WTC11 (cell line): ENCODE results near the gene TRDMT1. TPM values are rescaled to one million over a fixed set of nuclear protein-coding genes. Genes with fewer than 3 reads are reported as not detected.

Source experiments
- ATAC-seq: fragments of 200-7000 bp; cut with Tn5 transposase; 2 replicates; pipeline ENCODE4 v1.10.0; 2021; ENCODE audit warnings: mild to moderate bottlenecking, moderate library complexity
- CTCF ChIA-PET: fragments of 300-600 bp; sonication (Branson Sonifier 250); formaldehyde crosslinking; loops from one replicate; lab custom pipeline; 2021; ENCODE audit warnings: antibody characterized with exemption; lab: Charles Lee
- POLR2A ChIA-PET: fragments of 350-600 bp; sonication (Branson Sonifier 250); formaldehyde crosslinking; loops from one replicate; lab custom pipeline; 2021; ENCODE audit warnings: antibody characterized with exemption; lab: Charles Lee
- DNase-seq: peaks from one replicate; pipeline ENCODE4 v3.0.0; 2021; ENCODE audit warnings: low spot score
- H3K27ac Mint-ChIP-seq: 2 replicates; pipeline ENCODE4 v1.8.0; 2021; ENCODE audit warnings: mixed read lengths
- H3K27me3 Mint-ChIP-seq: 2 replicates; pipeline ENCODE4 v1.8.0; 2021; ENCODE audit warnings: low read depth, mild to moderate bottlenecking, moderate library complexity, mixed read lengths
- H3K36me3 Mint-ChIP-seq: 2 replicates; pipeline ENCODE4 v1.8.0; 2021; ENCODE audit warnings: mixed read lengths
- H3K4me1 Mint-ChIP-seq: 2 replicates; pipeline ENCODE4 v1.8.0; 2022; ENCODE audit warnings: mixed read lengths
- H3K4me3 Mint-ChIP-seq: 2 replicates; pipeline ENCODE4 v1.8.0; 2021; ENCODE audit warnings: mild to moderate bottlenecking, moderate library complexity, mixed read lengths
- H3K9me3 Mint-ChIP-seq: 2 replicates; pipeline ENCODE4 v1.8.0; 2021; ENCODE audit warnings: mixed read lengths
- CREB1 ChIP-seq: sonication (generic); formaldehyde crosslinking; IDR thresholded peaks from 2 replicates; pipeline ENCODE4 v1.8.0; 2023; ENCODE audit warnings: mild to moderate bottlenecking, missing genetic modification reagents
- CREM ChIP-seq: sonication (generic); formaldehyde crosslinking; IDR thresholded peaks from 2 replicates; pipeline ENCODE4 v1.8.1; 2022; ENCODE audit warnings: mild to moderate bottlenecking, missing genetic modification reagents, moderate library complexity
- EMX1 ChIP-seq: fragments of 250-450 bp; sonication (Bioruptor Pico); IDR thresholded peaks from 2 replicates; pipeline ENCODE4 v1.8.0; 2021; ENCODE audit warnings: mild to moderate bottlenecking
- IRF2 ChIP-seq: sonication (generic); formaldehyde crosslinking; IDR thresholded peaks from 2 replicates; pipeline ENCODE4 v1.8.0; 2022; ENCODE audit warnings: low read depth, missing genetic modification reagents, borderline replicate concordance
- JUN ChIP-seq: sonication (generic); formaldehyde crosslinking; IDR thresholded peaks from 2 replicates; pipeline ENCODE4 v1.8.0; 2023; ENCODE audit warnings: mild to moderate bottlenecking, missing genetic modification reagents
- NFYB ChIP-seq: sonication (generic); formaldehyde crosslinking; conservative IDR thresholded peaks from 2 replicates; pipeline ENCODE4 v1.8.0; 2022; ENCODE audit warnings: low read depth, missing genetic modification reagents
- NR2C2 ChIP-seq: sonication (generic); formaldehyde crosslinking; IDR thresholded peaks from 2 replicates; pipeline ENCODE4 v1.8.0; 2022; ENCODE audit warnings: mild to moderate bottlenecking, missing genetic modification reagents
- RORB ChIP-seq: fragments of 250-450 bp; sonication (Bioruptor Pico); IDR thresholded peaks from 2 replicates; pipeline ENCODE4 v1.9.0; 2021; ENCODE audit warnings: mild to moderate bottlenecking
- SMAD3 ChIP-seq: sonication (generic); formaldehyde crosslinking; IDR thresholded peaks from 2 replicates; pipeline ENCODE4 v1.8.0; 2022; ENCODE audit warnings: missing genetic modification reagents, mild to moderate bottlenecking, borderline replicate concordance
- SOX15 ChIP-seq: fragments of 250-450 bp; sonication (Bioruptor Pico); IDR thresholded peaks from 2 replicates; pipeline ENCODE4 v1.9.0; 2021; ENCODE audit warnings: mild to moderate bottlenecking
- ZNF138 ChIP-seq: sonication (generic); formaldehyde crosslinking; conservative IDR thresholded peaks from 2 replicates; pipeline ENCODE4 v1.8.1; 2022; ENCODE audit warnings: mild to moderate bottlenecking, moderate library complexity, missing genetic modification reagents
- ZNF396 ChIP-seq: fragments of 250-450 bp; sonication (Bioruptor Pico); IDR thresholded peaks from 2 replicates; pipeline ENCODE4 v1.8.0; 2021; ENCODE audit warnings: mild to moderate bottlenecking, moderate library complexity, borderline replicate concordance
- ZNF671 ChIP-seq: fragments of 250-450 bp; sonication (Bioruptor Pico); IDR thresholded peaks from 2 replicates; pipeline ENCODE4 v1.8.0; 2021; ENCODE audit warnings: mild to moderate bottlenecking
- total RNA-seq: library from RNA; stranded (reverse); gene quantifications from 3 replicates; pipeline ENCODE4 v1.2.3, GENCODE V29; 2021
- TF ChIP-seq, protein P1 (sequence below): fragments of 200-600 bp; IDR thresholded peaks from 2 replicates; pipeline ENCODE4 v1.8.0; 2022; ENCODE audit warnings: antibody characterized with exemption
- TF ChIP-seq, protein P2 (sequence below): sonication (generic); formaldehyde crosslinking; IDR thresholded peaks from 2 replicates; pipeline ENCODE4 v1.8.0; 2022; ENCODE audit warnings: mild to moderate bottlenecking, missing genetic modification reagents
- TF ChIP-seq, protein P3 (sequence below): sonication (generic); formaldehyde crosslinking; conservative IDR thresholded peaks from 2 replicates; pipeline ENCODE4 v1.8.1; 2023; ENCODE audit warnings: mild to moderate bottlenecking, low read depth, missing genetic modification reagents, moderate library complexity
- TF ChIP-seq, protein P4 (sequence below): sonication (generic); formaldehyde crosslinking; IDR thresholded peaks from 2 replicates; pipeline ENCODE4 v1.8.1; 2023; ENCODE audit warnings: mild to moderate bottlenecking, missing genetic modification reagents, moderate library complexity
- TF ChIP-seq, protein P5 (sequence below): fragments of 250-450 bp; sonication (Bioruptor Pico); IDR thresholded peaks from 2 replicates; pipeline ENCODE4 v1.9.0; 2021; ENCODE audit warnings: moderate library complexity, mild to moderate bottlenecking, inconsistent platforms, borderline replicate concordance
- TF ChIP-seq, protein P6 (sequence below): fragments of 250-450 bp; sonication (Bioruptor Pico); IDR thresholded peaks from 2 replicates; pipeline ENCODE4 v1.9.0; 2021; ENCODE audit warnings: mild to moderate bottlenecking
- TF ChIP-seq, protein P7 (sequence below): sonication (generic); formaldehyde crosslinking; IDR thresholded peaks from 2 replicates; pipeline ENCODE4 v1.8.0; 2022; ENCODE audit warnings: mild to moderate bottlenecking, missing genetic modification reagents
- TF ChIP-seq, protein P8 (sequence below): sonication (generic); formaldehyde crosslinking; IDR thresholded peaks from 2 replicates; pipeline ENCODE4 v1.8.1; 2022; ENCODE audit warnings: mild to moderate bottlenecking, missing genetic modification reagents, moderate library complexity, borderline replicate concordance

TRDMT1 gene
- total RNA-seq, 1 experiment from 2014 or later: 11.7 TPM

DNA sequence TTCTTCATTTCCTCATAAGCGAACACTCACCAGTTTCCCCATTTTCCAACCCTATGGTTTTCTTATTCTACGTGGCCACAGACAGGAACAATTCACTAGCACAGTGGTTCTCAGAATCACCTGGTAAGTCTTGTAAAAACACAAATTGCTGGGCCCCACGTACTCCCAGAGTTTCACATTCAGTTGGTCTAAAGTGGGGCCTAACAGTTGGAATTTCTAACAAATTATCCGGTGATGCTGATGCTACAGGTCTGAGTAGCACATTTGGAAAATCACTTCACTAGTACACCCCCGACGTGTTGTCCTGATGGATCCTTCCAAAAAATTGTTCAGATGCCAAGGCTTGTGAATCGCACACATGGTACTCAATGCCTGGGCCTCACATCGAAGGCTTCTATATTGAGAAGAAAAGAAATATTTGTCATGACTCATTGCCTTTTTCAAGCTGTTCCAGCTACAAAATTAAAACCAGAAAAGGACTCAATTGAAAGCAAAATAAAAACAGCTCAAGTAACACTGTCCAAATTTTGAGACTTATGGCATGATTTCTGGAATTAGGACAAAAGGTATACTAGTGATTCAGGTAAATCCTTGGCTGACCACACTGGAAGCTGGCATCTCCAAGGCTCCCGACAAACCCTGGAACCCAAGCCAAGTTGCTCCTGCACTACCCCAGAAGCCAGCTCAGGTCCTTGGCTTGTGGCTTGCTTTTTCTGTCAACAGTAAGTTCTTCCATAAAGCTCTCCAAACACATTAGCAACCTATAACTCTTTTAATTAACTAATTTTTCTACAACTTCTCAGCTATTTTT is 13.7 kb upstream of the TRDMT1 start:
- CTCF ChIA-PET: interaction anchor here (0.9 to 1.4 kb wide), 2 partner anchors 14 to 16 kb away, joined by 3 read pairs; no protein-coding TSS in a partner anchor

DNA sequence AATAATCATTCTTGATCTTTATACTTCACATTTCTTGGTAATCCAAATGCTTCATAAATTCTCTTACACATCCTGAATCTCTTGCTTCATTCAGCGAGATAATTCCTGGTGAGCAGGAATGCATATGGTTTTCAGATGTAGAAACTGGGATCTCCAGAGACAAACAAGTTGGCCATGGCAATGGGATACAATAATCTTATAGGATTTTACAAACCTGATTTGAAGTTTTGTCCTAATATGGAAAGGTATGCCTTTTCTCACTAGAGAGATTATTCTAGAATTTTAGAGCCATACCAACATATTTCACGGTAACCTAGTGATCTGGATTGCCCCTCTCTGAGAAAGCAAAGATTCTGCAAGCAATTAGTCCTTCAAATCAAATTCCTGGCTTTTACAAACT is 13.1 kb upstream of the TRDMT1 start:
- H3K27ac Mint-ChIP-seq: no peak overlapping the region
- ATAC-seq (no peak), DNase-seq (no peak)
- H3K4me3 Mint-ChIP-seq: no peak overlapping the region
- H3K9me3 Mint-ChIP-seq: no peaks in the 10 kb centered on the region
- no peaks in the 10 kb centered on the region for H3K27me3 Mint-ChIP-seq
- H3K4me1 Mint-ChIP-seq: peaks cover 34% of the 10 kb centered on the region
- no peaks in the 10 kb centered on the region for H3K36me3 Mint-ChIP-seq
- POLR2A ChIA-PET: interaction anchor here (0.8 kb wide), 1 partner anchor 323 kb away, joined by 3 read pairs; no protein-coding TSS in a partner anchor
- CTCF ChIA-PET: interaction anchor here (1.4 kb wide), 1 partner anchor 16 kb away, joined by 3 read pairs; no protein-coding TSS in a partner anchor
- TF ChIP-seq, protein P1, sequence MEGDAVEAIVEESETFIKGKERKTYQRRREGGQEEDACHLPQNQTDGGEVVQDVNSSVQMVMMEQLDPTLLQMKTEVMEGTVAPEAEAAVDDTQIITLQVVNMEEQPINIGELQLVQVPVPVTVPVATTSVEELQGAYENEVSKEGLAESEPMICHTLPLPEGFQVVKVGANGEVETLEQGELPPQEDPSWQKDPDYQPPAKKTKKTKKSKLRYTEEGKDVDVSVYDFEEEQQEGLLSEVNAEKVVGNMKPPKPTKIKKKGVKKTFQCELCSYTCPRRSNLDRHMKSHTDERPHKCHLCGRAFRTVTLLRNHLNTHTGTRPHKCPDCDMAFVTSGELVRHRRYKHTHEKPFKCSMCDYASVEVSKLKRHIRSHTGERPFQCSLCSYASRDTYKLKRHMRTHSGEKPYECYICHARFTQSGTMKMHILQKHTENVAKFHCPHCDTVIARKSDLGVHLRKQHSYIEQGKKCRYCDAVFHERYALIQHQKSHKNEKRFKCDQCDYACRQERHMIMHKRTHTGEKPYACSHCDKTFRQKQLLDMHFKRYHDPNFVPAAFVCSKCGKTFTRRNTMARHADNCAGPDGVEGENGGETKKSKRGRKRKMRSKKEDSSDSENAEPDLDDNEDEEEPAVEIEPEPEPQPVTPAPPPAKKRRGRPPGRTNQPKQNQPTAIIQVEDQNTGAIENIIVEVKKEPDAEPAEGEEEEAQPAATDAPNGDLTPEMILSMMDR: no peak
- TF ChIP-seq, protein P2, sequence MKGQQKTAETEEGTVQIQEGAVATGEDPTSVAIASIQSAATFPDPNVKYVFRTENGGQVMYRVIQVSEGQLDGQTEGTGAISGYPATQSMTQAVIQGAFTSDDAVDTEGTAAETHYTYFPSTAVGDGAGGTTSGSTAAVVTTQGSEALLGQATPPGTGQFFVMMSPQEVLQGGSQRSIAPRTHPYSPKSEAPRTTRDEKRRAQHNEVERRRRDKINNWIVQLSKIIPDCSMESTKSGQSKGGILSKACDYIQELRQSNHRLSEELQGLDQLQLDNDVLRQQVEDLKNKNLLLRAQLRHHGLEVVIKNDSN (CRISPR knock-in tag): no peak
- no peak for TF ChIP-seq CREM
- TF ChIP-seq ZNF138: no peak
- TF ChIP-seq ZNF396: no peak
- no peak for TF ChIP-seq ZNF671 (CRISPR knock-in tag)
- TF ChIP-seq EMX1 (CRISPR knock-in tag): no peak
- no peak for TF ChIP-seq IRF2
- TF ChIP-seq, protein P3, sequence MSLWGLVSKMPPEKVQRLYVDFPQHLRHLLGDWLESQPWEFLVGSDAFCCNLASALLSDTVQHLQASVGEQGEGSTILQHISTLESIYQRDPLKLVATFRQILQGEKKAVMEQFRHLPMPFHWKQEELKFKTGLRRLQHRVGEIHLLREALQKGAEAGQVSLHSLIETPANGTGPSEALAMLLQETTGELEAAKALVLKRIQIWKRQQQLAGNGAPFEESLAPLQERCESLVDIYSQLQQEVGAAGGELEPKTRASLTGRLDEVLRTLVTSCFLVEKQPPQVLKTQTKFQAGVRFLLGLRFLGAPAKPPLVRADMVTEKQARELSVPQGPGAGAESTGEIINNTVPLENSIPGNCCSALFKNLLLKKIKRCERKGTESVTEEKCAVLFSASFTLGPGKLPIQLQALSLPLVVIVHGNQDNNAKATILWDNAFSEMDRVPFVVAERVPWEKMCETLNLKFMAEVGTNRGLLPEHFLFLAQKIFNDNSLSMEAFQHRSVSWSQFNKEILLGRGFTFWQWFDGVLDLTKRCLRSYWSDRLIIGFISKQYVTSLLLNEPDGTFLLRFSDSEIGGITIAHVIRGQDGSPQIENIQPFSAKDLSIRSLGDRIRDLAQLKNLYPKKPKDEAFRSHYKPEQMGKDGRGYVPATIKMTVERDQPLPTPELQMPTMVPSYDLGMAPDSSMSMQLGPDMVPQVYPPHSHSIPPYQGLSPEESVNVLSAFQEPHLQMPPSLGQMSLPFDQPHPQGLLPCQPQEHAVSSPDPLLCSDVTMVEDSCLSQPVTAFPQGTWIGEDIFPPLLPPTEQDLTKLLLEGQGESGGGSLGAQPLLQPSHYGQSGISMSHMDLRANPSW (CRISPR knock-in tag): no peak
- no peak for TF ChIP-seq NR2C2 (CRISPR knock-in tag)
- TF ChIP-seq, protein P4, sequence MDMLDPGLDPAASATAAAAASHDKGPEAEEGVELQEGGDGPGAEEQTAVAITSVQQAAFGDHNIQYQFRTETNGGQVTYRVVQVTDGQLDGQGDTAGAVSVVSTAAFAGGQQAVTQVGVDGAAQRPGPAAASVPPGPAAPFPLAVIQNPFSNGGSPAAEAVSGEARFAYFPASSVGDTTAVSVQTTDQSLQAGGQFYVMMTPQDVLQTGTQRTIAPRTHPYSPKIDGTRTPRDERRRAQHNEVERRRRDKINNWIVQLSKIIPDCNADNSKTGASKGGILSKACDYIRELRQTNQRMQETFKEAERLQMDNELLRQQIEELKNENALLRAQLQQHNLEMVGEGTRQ: no peak
- no peak for TF ChIP-seq NFYB (CRISPR knock-in tag)
- TF ChIP-seq, protein P5, sequence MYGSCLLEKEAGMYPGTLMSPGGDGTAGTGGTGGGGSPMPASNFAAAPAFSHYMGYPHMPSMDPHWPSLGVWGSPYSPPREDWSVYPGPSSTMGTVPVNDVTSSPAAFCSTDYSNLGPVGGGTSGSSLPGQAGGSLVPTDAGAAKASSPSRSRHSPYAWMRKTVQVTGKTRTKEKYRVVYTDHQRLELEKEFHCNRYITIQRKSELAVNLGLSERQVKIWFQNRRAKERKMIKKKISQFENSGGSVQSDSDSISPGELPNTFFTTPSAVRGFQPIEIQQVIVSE: no peak
- TF ChIP-seq, protein P6, sequence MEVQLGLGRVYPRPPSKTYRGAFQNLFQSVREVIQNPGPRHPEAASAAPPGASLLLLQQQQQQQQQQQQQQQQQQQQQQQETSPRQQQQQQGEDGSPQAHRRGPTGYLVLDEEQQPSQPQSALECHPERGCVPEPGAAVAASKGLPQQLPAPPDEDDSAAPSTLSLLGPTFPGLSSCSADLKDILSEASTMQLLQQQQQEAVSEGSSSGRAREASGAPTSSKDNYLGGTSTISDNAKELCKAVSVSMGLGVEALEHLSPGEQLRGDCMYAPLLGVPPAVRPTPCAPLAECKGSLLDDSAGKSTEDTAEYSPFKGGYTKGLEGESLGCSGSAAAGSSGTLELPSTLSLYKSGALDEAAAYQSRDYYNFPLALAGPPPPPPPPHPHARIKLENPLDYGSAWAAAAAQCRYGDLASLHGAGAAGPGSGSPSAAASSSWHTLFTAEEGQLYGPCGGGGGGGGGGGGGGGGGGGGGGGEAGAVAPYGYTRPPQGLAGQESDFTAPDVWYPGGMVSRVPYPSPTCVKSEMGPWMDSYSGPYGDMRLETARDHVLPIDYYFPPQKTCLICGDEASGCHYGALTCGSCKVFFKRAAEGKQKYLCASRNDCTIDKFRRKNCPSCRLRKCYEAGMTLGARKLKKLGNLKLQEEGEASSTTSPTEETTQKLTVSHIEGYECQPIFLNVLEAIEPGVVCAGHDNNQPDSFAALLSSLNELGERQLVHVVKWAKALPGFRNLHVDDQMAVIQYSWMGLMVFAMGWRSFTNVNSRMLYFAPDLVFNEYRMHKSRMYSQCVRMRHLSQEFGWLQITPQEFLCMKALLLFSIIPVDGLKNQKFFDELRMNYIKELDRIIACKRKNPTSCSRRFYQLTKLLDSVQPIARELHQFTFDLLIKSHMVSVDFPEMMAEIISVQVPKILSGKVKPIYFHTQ (CRISPR knock-in tag): no peak
- no peak for TF ChIP-seq SMAD3
- TF ChIP-seq, protein P7, sequence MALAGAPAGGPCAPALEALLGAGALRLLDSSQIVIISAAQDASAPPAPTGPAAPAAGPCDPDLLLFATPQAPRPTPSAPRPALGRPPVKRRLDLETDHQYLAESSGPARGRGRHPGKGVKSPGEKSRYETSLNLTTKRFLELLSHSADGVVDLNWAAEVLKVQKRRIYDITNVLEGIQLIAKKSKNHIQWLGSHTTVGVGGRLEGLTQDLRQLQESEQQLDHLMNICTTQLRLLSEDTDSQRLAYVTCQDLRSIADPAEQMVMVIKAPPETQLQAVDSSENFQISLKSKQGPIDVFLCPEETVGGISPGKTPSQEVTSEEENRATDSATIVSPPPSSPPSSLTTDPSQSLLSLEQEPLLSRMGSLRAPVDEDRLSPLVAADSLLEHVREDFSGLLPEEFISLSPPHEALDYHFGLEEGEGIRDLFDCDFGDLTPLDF (CRISPR knock-in tag): no peak
- no peak for TF ChIP-seq CREB1
- TF ChIP-seq JUN: no peak
- no peak for TF ChIP-seq RORB
- no peak for TF ChIP-seq SOX15 (CRISPR knock-in tag)

More for the DNA sequence above, 13.7 kb upstream of the TRDMT1 start:
- no peaks in the 10 kb centered on the region for H3K27me3 Mint-ChIP-seq
- H3K27ac Mint-ChIP-seq: no peak overlapping the region
- DNase-seq: no peak
- no peak for TF ChIP-seq RORB
- TF ChIP-seq, protein P8, sequence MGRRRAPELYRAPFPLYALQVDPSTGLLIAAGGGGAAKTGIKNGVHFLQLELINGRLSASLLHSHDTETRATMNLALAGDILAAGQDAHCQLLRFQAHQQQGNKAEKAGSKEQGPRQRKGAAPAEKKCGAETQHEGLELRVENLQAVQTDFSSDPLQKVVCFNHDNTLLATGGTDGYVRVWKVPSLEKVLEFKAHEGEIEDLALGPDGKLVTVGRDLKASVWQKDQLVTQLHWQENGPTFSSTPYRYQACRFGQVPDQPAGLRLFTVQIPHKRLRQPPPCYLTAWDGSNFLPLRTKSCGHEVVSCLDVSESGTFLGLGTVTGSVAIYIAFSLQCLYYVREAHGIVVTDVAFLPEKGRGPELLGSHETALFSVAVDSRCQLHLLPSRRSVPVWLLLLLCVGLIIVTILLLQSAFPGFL (CRISPR knock-in tag): no peak
- H3K36me3 Mint-ChIP-seq: no peaks in the 10 kb centered on the region
- POLR2A ChIA-PET: no interaction called here
- H3K4me3 Mint-ChIP-seq: no peak overlapping the region
- peaks cover 34% of the 10 kb centered on the region for H3K4me1 Mint-ChIP-seq
- ATAC-seq: no peak
- no peaks in the 10 kb centered on the region for H3K9me3 Mint-ChIP-seq
